DMS 273 treated with DMSO at 0.1 percent for 48 hours (cell line): ENCODE data around the gene NSUN3.
"Not testable (repeated sequence)": the region's sequence is repeated elsewhere in the genome, so short reads cannot be mapped to it uniquely, and the experiment has no call there.

Experiments used
- DNase-seq: peaks from one replicate; lab custom pipeline; 2025; lab: John Stamatoyannopoulos, UW

The NSUN3 gene

DNA sequence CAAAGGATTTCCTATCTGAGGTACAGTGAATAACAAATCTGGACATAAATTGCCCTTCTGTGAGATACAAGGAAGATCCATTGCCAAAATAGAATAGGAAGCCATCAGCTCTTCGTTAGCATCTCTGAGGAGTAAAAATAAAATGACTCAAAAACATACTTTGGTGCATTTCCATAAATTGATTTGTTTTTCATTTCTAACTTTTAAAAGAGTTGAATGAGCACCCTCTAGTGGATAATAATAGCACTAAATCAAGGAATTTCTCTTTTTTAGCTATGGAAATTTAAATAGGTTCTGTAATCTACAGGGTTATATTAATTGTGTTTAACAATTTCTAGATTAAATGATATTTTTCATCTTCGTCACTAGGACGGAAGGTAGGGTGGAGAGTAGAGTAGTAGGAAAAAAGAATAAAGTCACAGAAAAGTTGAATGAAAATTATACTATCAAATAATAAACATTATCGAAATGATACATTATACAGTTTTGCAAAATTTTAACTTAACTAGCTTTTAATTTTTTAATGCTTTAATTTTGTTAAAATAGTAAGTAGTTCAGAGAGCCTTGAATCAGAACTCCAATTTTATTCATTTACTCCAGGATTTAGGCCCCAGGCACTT is 6.4 kb downstream of the NSUN3 start:
- DNase-seq, result no peak

- DNase-seq, result no peak
These were observed 7.6 kb downstream of the NSUN3 start for GRCh38 chr3:94070341-94070911.

DNA sequence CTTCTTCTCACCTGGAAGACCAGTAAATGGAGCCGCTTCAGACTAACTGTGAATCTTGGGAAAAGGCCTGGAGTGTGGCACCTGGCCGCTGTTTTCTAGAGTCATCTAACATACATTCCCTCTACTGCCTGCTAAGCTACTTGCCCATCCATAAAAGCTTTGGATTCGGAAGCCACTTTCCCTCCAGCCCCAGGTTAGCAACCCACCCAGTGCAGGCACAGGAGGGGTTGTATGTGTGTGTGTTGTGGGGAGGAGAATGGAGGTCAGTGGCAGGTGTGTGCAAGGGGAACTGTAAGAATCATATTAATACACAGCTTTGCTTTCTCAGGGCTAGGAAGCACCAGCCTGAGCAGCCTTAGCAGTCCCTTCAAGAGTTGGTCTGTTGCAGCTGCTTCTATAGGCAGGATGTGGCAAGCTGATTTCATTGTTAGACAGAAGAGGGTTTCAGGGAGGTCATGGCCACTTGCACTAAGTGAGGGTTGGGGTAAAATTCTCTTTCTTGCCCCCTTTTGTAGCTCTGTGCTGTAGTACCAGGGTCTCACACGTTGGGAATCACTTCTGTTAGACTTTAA is 8.9 kb downstream of the NSUN3 start:
- no peak for DNase-seq

GRCh38 chr3:94076055-94076454 is 13.2 kb downstream of the NSUN3 start:
- no peak for DNase-seq

DNA sequence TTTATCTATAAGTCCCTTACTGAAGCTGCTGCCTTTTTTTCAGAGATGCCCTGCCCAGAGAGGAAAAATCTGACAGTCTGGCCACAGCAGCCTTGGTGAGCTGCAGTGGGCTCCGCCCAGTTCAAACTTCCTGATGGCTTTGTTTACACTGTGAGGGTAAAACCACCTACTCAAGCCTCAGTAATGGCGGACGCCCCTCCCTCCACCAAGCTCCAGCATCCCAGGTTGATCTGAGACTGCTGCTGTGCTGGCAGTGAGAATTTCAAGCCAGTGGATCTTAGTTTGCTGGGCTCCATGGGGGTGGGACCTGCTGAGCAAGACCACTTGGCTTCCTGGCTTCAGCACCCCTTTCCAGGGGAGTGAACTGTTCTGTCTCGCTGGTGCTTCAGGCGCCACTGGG is 17.7 kb downstream of the NSUN3 start:
- DNase-seq, result not testable (repeated sequence)

GRCh38 chr3:94081884-94082283 is 19.0 kb downstream of the NSUN3 start:
- DNase-seq, result no peak

DNA sequence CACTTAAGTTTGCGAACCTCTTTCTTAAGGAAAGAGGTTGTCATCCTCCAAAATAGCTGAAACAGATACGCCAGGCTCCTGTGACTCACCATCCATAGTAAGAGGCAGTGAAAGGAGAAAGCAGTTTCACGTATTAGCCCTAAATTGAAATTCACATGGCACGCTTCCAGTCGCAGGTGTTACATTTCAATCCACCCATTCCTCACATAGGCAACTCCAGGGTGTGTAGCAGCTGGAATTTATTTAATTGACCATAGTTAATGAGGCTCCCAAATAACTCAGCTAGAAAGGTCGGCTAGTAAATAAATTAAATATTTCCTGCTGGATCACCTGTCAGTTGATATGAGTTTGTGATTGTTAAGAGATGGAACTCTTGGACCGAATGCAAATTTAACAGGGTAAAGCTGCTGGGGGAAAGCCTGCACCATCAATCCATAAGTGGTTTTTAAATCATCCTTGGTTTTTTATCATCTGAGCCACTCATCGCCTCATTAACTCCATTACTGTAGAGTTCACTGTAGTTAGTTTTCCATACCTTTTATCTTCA is 19.6 kb downstream of the NSUN3 start:
- DNase-seq, result no peak

DNA sequence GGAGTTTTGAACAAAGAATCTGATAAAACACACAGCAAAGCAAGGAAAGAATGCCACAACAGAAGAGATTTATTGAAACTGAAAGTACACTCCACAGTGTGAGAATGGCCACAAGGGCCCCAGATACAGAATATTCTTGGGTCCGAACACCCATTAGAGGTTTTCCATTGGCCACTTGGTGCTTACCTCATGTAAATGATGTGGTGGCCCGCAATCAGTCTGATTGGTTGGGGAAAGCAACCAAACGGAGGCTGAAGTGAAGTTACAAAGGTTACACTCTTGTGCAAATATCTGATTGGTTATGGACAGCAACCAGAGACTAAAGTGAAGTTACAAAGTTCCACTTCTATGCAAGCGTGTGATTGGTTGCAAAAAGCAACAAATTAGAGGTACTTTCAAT is 20.4 kb downstream of the NSUN3 start:
- no peak for DNase-seq

- DNase-seq, result no peak
These were observed 26.3 kb downstream of the NSUN3 start for GRCh38 chr3:94089126-94089525.

DNA sequence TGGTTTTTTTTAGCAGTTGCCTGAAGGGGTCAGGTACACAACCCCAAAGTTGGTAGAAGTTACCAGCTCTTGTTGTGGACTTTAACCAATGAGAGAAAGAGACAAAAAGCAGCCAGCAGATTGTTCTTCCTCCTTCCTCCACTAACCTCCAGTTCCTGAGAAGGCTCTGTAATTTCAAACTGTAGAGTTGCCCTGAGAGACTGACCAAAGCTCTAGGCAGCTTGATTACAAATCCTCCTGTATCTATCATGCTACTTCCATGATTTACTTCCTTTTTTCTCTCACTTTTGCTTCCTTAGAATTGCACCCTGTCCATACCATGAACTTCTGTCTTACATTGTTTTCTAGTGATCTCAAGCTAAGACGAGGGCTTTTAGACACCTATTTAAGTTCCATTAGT is 29.2 kb downstream of the NSUN3 start:
- no peak for DNase-seq

- no peak for DNase-seq
These were observed 30.3 kb downstream of the NSUN3 start for GRCh38 chr3:94093151-94093550.

DNA sequence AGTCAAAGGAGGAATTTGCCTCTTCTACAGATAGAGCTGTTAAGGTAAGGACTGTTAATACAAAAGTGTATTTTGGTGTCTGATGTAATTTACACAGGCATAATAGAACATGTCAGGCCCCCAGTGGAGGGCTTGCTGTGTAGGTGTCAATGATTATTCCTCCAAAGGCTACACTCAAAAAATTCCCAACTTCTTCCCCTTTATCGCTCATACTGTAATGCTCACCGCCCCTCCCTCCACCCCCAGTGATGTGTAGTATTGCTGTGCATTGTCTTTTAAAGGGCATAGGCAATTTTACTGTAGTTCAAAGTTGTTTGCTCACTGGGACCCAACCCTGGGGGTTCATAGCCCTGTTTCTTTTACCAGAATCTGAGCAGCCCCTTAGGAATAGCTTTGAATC is 32.2 kb downstream of the NSUN3 start:
- DNase-seq, result no peak

- no peak for DNase-seq
These were observed 35.6 kb downstream of the NSUN3 start for GRCh38 chr3:94098452-94098851.

GRCh38 chr3:94099311-94099710 is 36.5 kb downstream of the NSUN3 start:
- no peak for DNase-seq

GRCh38 chr3:94101860-94102259 is 39.0 kb downstream of the NSUN3 start:
- DNase-seq, result no peak

- no peak for DNase-seq
These were observed 43.4 kb downstream of the NSUN3 start for GRCh38 chr3:94106268-94106667.

GRCh38 chr3:94110232-94110631 is 47.4 kb downstream of the NSUN3 start:
- DNase-seq, result not testable (repeated sequence)

DNA sequence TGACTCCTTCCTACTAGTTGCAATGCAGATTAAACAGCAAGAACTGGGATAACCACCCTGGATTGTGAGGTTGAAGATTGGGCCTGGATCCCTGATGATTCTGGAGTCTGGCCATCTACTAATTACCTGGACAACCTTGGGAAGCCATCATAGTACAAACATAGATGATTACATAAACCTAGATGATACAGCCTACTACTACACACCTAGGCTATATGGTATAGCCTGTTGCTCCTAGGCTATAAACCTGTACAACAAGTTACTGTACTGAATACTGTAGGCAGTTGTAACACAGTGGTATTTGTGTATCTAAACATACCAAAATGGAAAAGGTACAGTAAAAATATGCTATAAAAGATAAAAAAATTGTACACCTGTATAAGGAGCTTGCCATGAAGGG is 48.0 kb downstream of the NSUN3 start:
- no peak for DNase-seq

DNA sequence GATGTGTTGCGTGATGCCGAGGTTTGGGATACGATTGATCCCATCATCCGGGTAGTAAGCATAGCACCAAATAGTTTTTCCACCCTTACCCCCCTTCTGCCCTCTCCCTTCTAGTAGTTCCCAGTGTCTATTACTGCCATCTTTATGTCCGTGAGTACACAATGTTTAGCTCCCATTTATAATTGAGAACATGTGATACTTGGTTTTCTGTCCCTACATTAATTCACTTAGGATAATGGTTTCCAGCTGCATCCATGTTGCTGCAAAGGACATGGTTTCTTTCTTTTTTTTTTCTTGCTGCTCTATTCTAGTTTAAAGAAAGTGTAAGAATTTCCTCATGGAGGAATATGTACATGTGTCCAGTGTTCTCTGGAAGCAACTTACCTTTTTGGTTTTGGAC is 51.8 kb downstream of the NSUN3 start:
- no peak for DNase-seq

GRCh38 chr3:94115482-94115881 is 52.6 kb downstream of the NSUN3 start:
- DNase-seq, result no peak

- DNase-seq, result no peak
These were observed 54.9 kb downstream of the NSUN3 start for GRCh38 chr3:94117729-94118128.

GRCh38 chr3:94118390-94118789 is 55.5 kb downstream of the NSUN3 start:
- no peak for DNase-seq

DNA sequence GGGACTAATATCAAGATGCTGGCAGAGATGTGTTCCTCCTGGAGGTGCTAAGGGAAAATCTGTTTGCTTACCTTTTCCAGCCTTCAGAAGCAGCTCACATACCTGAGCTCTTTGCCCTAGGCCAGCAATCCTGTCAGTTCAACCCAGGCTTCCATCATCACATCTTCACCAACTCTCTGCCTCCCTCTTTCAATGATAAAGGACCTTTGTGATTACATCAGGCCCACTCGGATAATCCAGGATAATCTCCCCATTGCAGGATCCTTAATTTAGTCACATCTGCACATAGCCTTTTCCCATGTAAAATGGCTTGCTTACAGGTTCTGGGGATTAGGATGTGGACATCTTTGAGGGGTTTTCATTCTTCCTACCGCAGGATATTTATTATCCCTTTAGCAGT is 58.3 kb downstream of the NSUN3 start:
- DNase-seq, result no peak

GRCh38 chr3:94127115-94127514 is 64.3 kb downstream of the NSUN3 start:
- DNase-seq, result no peak
